ENCODE data around the gene C3orf49.

- no peak for TF ChIP-seq CTCF (conservative IDR thresholded peaks at IDR 0.05; ENCODE audit: low read depth, low read length)
- no peak for TF ChIP-seq EZH2 (IDR thresholded peaks at IDR 0.05; ENCODE audit: low read length, unreplicated experiment)
These were observed 10.5 kb upstream of the C3orf49 start for GRCh38 chr3:63808633-63809032.

Data from PC-3 (cell line).